HCT116 (cell line): ENCODE measurements around the gene RIMOC1.
"Not testable (repeated sequence)": the region's sequence is repeated elsewhere in the genome, so short reads cannot be mapped to it uniquely, and the experiment has no call there.

Source experiments
- EZH2 ChIP-seq: fragments of 200-600 bp; sonication (generic); IDR thresholded peaks from 2 replicates; pipeline ENCODE4 v1.6.1; 2017; ENCODE audit warnings: antibody characterized with exemption, mixed run types
- EZH2phosphoT487 ChIP-seq: fragments of 200-600 bp; IDR thresholded peaks from 2 replicates; pipeline ENCODE4 v1.6.1; 2018; ENCODE audit warnings: antibody characterized with exemption, borderline replicate concordance
- JUND ChIP-seq: IDR thresholded peaks from 2 replicates; pipeline ENCODE4 v1.6.1; 2012
- POLR2A ChIP-seq: IDR thresholded peaks from 2 replicates; pipeline ENCODE4 v1.7.0; 2011; ENCODE audit warnings: borderline replicate concordance; ENCODE audit not compliant: insufficient read depth, insufficient read length; ENCODE audit errors: extremely low read depth
- POLR2AphosphoS5 ChIP-seq: IDR thresholded peaks from 2 replicates; pipeline ENCODE4 v1.6.1; 2011; ENCODE audit warnings: mild to moderate bottlenecking, low read depth, low read length, moderate library complexity
- RAD21 ChIP-seq: IDR thresholded peaks from 2 replicates; pipeline ENCODE4 v1.6.1; 2012; ENCODE audit warnings: low read depth, mild to moderate bottlenecking
- TCF7L2 ChIP-seq: IDR thresholded peaks from 2 replicates; pipeline ENCODE4 v1.7.0; 2011; ENCODE audit warnings: borderline replicate concordance, inconsistent platforms; ENCODE audit not compliant: insufficient read depth, insufficient read length; ENCODE audit errors: extremely low read depth
- ZFX ChIP-seq: fragments of 450-650 bp; IDR thresholded peaks from 2 replicates; pipeline ENCODE4 v1.6.1; 2017
- TF ChIP-seq, protein P1 (sequence below), 3 experiments: fragments of 200-600 bp in 1 of 3; sonication (generic) in 1 of 3; IDR thresholded peaks in 2 of 3; conservative IDR thresholded peaks in 1 of 3; 2 replicates each; pipeline ENCODE4 v1.5.1; 2012 to 2017; ENCODE audit warnings: low read depth in 2 of 3, low read length in 2 of 3, antibody characterized with exemption in 1 of 3, borderline replicate concordance in 1 of 3, control low read depth in 1 of 3, mild to moderate bottlenecking in 1 of 3, mixed read lengths in 1 of 3, mixed run types in 1 of 3, moderate library complexity in 1 of 3; ENCODE audit not compliant: insufficient read depth in 1 of 3
- TF ChIP-seq, protein P2 (sequence below): IDR thresholded peaks from 2 replicates; pipeline ENCODE4 v1.6.1; 2012; ENCODE audit warnings: low read depth
- TF ChIP-seq, protein P3 (sequence below): IDR thresholded peaks from 2 replicates; pipeline ENCODE4 v1.6.1; 2012
- TF ChIP-seq, protein P4 (sequence below): IDR thresholded peaks from 2 replicates; pipeline ENCODE4 v1.6.1; 2011; ENCODE audit warnings: mild to moderate bottlenecking, low read length, moderate library complexity; ENCODE audit not compliant: insufficient replicate concordance; ENCODE audit errors: extremely low read depth
- TF ChIP-seq, protein P5 (sequence below): IDR thresholded peaks from 2 replicates; pipeline ENCODE4 v1.6.1; 2012

DNA sequence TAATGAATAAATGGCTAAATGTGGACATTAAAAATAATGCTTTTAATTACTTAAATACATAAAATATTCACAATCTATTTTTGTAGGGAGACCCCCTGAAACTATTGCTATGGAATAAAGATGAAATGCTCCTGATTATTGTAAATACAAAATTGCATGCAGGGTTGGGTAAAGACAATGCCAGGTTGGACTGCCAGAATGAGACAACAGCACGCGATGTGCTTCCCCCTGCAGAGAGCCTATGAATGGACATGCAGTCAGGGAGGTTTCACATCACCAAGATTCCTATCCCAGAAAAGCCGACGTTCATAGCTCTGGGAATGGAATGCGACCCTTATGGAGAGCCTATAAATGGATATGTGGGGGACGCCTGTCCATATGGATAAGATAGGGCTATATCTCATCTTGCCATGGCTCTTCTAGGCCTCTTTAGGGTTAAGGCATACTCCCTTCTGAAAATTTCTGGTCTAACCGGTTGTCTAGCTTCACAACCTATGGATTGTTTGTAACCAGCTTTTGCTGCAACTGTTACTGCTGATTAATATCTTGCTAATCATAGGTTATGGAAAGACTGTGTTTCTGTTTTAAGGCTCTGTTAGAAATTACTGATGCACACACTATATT, 41.3 kb downstream of the RIMOC1 start:
- not testable (repeated sequence) for TF ChIP-seq POLR2AphosphoS5, POLR2A, TCF7L2, EZH2phosphoT487, EZH2, JUND, RAD21, ZFX
- TF ChIP-seq, protein P1, sequence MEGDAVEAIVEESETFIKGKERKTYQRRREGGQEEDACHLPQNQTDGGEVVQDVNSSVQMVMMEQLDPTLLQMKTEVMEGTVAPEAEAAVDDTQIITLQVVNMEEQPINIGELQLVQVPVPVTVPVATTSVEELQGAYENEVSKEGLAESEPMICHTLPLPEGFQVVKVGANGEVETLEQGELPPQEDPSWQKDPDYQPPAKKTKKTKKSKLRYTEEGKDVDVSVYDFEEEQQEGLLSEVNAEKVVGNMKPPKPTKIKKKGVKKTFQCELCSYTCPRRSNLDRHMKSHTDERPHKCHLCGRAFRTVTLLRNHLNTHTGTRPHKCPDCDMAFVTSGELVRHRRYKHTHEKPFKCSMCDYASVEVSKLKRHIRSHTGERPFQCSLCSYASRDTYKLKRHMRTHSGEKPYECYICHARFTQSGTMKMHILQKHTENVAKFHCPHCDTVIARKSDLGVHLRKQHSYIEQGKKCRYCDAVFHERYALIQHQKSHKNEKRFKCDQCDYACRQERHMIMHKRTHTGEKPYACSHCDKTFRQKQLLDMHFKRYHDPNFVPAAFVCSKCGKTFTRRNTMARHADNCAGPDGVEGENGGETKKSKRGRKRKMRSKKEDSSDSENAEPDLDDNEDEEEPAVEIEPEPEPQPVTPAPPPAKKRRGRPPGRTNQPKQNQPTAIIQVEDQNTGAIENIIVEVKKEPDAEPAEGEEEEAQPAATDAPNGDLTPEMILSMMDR (IDR thresholded peaks at IDR 0.05 in 2 of 3, conservative IDR thresholded peaks at IDR 0.05 in 1 of 3; ENCODE audit: borderline replicate concordance in 1 of 3, insufficient read depth in 1 of 3, low read depth in 2 of 3, low read length in 2 of 3) = not testable (repeated sequence)
- TF ChIP-seq, protein P2, sequence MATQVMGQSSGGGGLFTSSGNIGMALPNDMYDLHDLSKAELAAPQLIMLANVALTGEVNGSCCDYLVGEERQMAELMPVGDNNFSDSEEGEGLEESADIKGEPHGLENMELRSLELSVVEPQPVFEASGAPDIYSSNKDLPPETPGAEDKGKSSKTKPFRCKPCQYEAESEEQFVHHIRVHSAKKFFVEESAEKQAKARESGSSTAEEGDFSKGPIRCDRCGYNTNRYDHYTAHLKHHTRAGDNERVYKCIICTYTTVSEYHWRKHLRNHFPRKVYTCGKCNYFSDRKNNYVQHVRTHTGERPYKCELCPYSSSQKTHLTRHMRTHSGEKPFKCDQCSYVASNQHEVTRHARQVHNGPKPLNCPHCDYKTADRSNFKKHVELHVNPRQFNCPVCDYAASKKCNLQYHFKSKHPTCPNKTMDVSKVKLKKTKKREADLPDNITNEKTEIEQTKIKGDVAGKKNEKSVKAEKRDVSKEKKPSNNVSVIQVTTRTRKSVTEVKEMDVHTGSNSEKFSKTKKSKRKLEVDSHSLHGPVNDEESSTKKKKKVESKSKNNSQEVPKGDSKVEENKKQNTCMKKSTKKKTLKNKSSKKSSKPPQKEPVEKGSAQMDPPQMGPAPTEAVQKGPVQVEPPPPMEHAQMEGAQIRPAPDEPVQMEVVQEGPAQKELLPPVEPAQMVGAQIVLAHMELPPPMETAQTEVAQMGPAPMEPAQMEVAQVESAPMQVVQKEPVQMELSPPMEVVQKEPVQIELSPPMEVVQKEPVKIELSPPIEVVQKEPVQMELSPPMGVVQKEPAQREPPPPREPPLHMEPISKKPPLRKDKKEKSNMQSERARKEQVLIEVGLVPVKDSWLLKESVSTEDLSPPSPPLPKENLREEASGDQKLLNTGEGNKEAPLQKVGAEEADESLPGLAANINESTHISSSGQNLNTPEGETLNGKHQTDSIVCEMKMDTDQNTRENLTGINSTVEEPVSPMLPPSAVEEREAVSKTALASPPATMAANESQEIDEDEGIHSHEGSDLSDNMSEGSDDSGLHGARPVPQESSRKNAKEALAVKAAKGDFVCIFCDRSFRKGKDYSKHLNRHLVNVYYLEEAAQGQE = not testable (repeated sequence)
- TF ChIP-seq, protein P3, sequence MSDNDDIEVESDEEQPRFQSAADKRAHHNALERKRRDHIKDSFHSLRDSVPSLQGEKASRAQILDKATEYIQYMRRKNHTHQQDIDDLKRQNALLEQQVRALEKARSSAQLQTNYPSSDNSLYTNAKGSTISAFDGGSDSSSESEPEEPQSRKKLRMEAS = not testable (repeated sequence)
- TF ChIP-seq, protein P4, sequence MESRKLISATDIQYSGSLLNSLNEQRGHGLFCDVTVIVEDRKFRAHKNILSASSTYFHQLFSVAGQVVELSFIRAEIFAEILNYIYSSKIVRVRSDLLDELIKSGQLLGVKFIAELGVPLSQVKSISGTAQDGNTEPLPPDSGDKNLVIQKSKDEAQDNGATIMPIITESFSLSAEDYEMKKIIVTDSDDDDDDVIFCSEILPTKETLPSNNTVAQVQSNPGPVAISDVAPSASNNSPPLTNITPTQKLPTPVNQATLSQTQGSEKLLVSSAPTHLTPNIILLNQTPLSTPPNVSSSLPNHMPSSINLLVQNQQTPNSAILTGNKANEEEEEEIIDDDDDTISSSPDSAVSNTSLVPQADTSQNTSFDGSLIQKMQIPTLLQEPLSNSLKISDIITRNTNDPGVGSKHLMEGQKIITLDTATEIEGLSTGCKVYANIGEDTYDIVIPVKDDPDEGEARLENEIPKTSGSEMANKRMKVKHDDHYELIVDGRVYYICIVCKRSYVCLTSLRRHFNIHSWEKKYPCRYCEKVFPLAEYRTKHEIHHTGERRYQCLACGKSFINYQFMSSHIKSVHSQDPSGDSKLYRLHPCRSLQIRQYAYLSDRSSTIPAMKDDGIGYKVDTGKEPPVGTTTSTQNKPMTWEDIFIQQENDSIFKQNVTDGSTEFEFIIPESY = not testable (repeated sequence)
- TF ChIP-seq, protein P5, sequence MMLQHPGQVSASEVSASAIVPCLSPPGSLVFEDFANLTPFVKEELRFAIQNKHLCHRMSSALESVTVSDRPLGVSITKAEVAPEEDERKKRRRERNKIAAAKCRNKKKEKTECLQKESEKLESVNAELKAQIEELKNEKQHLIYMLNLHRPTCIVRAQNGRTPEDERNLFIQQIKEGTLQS = not testable (repeated sequence)
